Ramos (cell line): ENCODE measurements around the gene WDFY2.
"Not testable (repeated sequence)": the region's sequence is repeated elsewhere in the genome, so short reads cannot be mapped to it uniquely, and the experiment has no call there.

Experiments used
- in situ Hi-C: fragments of 300-500 bp; cut with MboI; formaldehyde crosslinking; loops from one replicate; pipeline ENCODE4 v1.14.3; 2022; ENCODE audit warnings: low sequenced_read_pairs; ENCODE audit not compliant: unreplicated experiment

Gene WDFY2

GRCh38 chr13:51583875-51584730 is at the start of gene WDFY2:
TSS of gene WDFY2 (plus strand) at chr13:51584462. CDS start at chr13:51584688, 226 bp downstream.
- in situ Hi-C loops, result loop anchor here (25.0 kb wide), 1 partner anchor 203 kb away; no protein-coding TSS in a partner anchor

- in situ Hi-C loops, result no loop called here
Measured at GRCh38 chr13:51538591-51539179, 45.6 kb upstream of the WDFY2 start.

DNA sequence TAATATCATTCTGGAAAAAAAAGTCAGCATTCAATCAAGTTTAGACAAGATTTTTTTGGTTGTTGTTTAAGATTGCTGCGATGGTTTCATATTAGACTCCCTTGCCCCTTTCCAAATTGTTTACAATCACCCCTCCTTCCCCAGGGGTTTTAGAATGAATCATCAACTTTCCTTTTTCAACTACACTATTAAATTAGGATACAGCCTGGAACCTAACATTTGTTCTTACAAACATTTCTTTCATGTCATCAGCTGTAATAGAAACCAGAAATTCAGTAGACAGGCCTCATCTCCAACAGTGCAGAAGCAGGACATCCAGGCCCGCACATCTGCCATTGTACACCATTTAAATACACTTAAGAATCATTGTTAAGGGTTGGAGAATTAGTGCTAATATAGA is 44.4 kb upstream of the WDFY2 start:
- in situ Hi-C loops, result no loop called here

- in situ Hi-C loops, result no loop called here
Measured at GRCh38 chr13:51541037-51541436, 43.2 kb upstream of the WDFY2 start.

- in situ Hi-C loops, result no loop called here
Measured at GRCh38 chr13:51541809-51542258, 42.4 kb upstream of the WDFY2 start.

DNA sequence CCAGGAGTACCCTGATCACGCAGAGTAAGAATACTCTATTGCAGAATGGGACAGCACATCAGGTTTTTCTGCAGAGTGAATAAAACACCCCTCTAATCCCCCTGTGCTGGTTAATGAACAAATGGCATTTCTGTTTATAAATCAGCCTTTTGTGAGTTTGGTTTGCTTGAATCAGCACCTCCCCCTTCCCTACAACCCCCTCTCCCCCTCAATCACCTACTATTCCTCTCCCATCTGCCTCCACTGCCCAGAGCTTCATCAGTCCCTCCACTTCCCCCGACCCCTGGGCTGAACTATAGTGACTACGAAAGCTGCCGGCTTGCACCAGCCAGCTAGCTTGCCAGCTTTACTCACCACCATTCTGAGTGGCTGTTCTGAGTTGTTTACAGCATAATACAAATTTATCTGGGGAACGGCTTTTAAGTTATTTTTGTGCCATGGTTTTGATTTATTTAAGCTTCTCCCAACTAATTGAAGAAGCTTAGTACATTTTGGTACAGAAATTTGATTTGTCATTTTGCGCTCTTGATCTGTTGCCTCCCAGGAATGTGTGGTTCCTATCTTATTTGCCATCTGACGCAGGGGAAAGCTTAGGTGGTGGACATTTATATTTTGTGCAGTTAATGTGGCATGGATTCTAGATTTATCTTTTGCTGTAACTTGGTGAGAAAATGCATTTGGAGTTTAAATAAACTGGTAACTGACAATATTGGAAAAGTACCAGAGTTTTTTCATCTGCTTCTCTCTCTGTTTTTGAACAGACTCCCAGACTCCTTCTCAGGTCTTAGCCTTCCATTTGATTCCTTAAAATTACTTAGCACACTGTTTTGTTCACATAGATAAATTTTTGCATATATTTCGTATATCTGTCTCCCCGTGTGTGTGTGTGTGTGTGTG is 41.7 kb upstream of the WDFY2 start:
- in situ Hi-C loops, result no loop called here

DNA sequence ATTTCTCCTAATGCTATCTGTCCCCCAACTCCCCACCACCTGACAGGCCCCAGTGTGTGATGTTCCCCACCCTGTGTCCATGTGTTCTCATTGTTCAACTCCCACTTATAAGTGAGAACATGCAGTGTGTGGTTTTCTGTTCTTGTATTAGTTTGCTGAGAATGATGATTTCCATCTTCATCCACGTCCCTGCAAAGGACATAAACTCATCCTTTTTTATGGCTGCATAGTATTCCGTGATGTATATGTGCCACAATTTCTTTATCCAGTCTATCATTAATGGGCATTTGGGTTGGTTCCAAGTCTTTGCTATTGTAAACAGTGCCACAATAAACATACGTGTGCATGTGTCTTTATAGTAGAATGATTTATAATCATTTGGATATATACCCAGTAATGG is 38.8 kb upstream of the WDFY2 start:
- in situ Hi-C loops, result not testable (repeated sequence)

DNA sequence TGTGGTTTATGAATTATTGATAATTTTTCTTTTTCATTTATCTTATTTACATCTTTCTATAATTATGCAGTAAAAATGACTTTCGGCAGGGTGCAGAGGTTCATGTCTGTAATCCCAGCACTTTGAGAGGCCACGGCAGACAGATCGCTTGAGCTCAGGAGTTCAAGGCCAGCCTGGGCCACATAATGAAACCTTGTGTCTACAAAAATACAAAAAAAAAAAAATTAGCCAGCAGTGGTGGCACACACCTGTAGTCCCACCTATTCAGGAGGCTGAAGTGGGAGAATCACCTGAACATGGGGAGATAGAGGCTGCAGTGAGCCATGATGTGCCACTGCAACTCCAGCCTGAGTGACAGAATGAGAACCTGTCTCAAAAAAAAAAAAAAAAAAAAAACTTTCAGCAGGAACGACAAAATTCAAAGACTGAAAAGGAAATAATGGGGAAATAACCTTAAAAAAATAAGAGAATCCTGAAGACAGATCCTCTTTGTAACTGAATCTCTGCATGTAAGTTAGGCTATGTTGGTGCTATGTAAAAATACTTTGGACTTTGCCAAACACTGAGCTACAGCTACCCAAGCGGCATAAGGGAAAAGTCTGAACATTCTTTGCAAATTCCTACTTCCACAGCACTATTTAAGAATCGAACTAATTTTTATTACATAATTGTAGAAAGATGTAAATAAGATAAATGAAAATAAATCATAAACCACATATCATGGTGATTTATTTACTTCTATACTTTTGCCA is 36.7 kb upstream of the WDFY2 start:
- in situ Hi-C loops, result no loop called here

- in situ Hi-C loops, result no loop called here
Measured at GRCh38 chr13:51549050-51549449, 35.2 kb upstream of the WDFY2 start.

- in situ Hi-C loops, result no loop called here
Measured at GRCh38 chr13:51549593-51549992, 34.7 kb upstream of the WDFY2 start.

DNA sequence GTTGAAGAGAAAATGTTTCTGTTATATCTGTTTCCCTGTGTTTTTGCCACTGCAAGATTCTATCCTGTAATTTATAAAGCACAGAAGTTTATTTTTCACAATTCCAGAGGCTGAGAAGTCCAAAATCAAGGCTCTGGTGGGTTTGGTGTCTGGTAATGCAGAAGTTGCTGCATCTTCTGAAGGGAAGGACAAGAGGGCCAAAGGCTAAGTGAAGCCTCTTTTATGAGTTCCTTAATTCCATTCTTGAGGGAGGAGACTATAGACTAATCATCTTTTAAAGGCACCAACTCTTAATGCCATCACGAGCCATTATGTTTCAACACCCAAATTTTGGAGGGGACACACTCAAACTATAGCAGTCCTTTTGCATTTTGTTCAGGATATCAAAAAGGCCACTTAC is 34.1 kb upstream of the WDFY2 start:
- in situ Hi-C loops, result no loop called here

DNA sequence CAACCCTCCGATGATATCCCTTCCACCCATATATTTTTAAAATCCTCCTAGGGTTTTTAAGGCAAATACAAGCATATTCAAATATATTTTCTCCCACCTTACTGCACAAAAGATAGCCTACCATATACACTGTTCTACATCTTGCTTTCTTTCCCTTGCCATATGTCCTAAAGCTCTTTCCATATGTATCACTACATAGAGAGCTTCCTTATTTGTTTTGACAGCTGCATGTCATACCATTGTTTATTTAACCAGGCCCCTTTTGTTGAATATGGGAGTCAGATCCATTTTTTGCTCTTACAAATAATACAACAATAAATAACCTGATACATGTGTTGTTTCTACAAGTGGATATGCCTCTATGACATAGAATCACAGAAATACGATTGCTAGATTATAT is 32.8 kb upstream of the WDFY2 start:
- in situ Hi-C loops, result no loop called here

DNA sequence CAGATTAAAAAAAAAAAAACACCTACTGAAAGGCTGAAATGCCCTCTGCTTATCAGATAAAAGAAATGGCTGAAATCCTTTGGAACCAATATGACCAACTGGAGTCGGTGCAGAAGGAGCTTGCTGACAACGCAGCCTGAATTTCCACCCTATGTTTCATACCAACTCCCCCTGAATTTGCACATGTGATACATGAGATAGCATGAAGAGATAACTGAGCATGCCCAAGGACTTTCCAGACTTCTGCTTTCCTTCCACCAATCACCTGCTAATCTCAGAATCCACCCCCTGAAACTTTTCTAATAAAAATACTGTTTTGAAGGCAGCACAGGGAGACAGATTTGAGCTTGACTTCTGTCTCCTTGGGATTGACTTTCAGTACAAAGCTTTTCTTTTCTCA is 32.2 kb upstream of the WDFY2 start:
- in situ Hi-C loops, result no loop called here

DNA sequence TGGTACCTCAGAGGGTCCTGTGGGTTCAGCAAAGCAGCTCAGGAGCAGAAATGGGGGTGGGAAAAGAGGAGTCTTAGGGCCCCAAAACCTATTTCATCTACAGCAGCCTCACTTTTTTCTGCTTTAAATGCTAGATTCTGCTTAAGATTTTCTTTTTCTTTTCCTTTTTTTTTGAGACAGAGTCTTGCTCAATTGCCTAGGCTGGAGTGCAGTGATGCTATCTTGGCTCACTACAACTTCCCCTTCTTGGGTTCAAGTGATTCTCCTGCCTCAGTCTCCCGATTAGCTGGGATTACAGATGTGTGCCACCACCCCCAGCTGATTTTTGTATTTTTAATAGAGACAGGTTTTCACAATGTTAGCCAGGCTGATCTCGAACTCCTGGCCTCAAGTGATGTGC is 30.7 kb upstream of the WDFY2 start:
- in situ Hi-C loops, result no loop called here

DNA sequence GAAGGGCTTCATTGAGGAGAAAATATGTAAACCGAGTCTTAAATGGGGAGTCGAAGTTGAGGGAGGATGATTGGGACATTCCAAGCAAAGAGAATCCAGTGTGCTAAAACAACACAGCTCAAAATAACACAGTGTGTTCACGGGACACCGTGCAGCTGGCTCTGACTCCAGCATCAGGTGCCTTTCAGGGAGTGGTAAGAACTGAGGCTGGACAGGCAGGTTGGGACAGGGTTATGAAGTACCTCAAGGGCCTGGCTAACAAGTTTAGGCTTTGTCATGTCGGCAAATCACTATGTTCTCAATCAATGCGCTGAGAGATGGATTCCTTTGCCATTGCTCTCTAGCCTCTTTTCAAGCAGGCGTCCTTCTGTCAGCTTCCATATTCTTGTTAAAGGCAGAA is 27.5 kb upstream of the WDFY2 start:
- in situ Hi-C loops, result no loop called here

DNA sequence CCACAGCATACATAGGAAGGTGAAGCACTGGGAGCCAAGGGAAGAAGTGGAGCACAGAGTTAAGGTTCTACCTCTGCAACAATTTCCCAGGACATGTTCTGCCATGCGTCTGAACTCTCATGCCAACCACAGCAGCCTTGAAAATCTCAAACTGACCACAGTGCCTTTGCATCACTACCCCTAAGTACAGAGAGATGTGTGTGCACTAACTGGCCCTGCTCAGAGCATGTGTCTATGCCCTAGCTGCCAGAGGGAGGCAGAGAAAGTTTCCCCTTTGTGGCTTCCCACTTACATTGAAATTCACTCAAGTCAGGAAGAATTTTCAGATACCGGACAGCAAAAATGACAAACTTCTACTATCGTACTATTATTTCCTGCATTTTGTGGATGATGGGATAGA is 26.8 kb upstream of the WDFY2 start:
- in situ Hi-C loops, result no loop called here

GRCh38 chr13:51557875-51558612 is 26.2 kb upstream of the WDFY2 start:
- in situ Hi-C loops, result no loop called here

DNA sequence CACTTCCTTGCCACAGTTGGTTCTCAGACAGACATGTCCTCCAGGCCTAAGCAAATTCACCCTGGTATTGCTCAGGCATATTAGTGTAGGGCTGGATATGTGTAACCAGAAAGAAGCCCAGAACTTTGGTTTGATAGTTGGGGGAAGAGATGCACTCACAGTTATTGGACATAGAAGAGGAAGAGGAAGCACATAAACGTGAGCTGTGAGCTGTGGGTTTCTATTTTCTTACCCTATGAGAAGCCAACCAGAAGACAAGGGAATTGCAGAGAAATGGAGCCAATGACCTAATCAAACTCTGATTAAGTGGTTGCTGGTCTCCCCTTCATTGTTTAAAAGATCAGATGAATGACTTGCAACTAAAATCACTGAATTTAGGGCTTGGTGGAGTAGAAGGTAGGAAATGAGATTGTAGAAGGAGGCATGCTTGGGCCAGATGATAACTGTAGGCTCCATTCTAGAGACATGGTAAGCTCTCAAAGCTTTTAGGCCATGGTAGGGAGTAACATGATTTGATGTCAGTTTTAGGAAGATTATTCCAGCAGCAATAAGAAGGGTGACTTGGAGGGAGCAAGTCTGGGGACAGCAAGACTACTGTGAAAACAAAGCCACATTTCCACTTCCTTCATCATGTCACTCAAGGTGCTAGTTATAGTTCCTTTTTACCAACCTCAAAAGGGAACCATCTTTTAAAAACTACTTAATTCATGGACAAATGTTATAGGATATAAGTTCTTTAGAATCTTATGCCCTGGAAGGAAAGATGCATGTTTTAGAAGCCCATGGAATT is 24.1 kb upstream of the WDFY2 start:
- in situ Hi-C loops, result no loop called here
